EH (cell line): ENCODE results near the gene DHODH.

Source experiments
- DNase-seq: peaks from one replicate; pipeline ENCODE4 v3.0.0-alpha.2; 2015; ENCODE audit warnings: low read depth

Gene DHODH

DNA sequence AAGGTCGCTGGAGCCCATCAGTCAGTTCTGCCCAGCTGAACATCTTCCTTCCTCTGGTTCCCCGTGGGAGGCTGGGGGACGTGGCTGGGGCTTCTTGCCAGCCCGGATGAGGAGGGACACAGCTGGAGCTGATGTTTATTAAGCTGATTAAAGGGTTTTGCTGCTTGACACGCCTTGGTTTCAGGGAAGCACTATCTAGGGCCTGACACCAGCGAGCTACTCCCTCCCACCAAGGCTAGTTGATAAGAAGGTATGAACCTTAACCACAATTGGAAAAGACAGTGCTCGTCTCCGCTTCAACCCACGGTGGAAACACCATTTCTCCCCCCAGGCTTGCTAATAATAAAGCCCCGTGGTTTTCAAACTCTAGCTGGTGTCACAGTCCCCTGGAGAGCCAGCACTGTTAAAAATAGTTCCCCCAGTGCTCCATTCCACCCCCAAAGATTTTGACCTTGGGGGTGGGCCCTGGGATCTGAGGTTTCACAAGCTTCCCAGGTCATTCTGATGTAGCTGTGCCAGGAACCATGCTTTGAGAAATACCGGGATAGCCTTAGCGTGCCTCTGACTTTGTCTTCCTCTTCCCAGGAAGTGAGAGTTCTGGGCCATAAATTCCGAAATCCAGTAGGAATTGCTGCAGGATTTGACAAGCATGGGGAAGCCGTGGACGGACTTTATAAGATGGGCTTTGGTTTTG, 5.5 kb downstream of the DHODH start:
- DNase-seq = no peak

DNA sequence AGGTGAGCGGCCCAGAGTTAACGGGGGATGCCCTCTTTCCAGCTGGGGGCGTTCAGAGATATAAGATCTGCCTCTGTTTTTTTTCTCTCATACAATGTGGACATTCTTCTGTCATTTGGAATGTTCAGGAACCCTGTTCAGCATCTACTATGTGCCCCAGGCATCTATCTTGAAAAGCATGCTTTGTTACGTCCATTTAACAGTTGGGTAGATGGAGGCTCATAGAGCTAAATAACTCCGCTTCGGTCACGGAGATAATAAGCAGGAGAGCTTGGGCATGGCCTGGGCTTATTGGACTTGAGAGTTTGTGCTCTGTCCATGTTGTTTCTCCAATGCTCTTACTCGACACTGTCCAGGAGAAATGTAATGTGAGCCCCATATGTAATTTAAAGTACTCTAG, 6.1 kb downstream of the DHODH start:
- DNase-seq = no peak

- no peak for DNase-seq
Measured at GRCh38 chr16:72015124-72015523, 6.6 kb downstream of the DHODH start.

- DNase-seq = no peak
Measured at GRCh38 chr16:72018470-72018869, 9.9 kb downstream of the DHODH start.

DNA sequence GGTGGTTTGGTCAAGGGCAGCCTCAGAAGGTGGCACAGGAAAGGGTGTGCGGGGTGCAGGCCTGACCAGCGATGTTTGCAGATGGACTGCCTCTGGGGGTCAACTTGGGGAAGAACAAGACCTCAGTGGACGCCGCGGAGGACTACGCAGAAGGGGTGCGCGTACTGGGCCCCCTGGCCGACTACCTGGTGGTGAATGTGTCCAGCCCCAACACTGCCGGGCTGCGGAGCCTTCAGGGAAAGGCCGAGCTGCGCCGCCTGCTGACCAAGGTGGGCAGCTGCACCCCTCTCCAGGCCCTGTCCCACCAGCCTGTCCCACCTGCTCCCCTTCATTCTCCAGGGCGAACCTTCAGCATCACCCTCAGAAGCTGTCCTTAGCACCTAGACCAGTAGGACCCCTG, 12.5 kb downstream of the DHODH start:
- DNase-seq = no peak

GRCh38 chr16:72022127-72022526, 13.6 kb downstream of the DHODH start:
- no peak for DNase-seq

DNA sequence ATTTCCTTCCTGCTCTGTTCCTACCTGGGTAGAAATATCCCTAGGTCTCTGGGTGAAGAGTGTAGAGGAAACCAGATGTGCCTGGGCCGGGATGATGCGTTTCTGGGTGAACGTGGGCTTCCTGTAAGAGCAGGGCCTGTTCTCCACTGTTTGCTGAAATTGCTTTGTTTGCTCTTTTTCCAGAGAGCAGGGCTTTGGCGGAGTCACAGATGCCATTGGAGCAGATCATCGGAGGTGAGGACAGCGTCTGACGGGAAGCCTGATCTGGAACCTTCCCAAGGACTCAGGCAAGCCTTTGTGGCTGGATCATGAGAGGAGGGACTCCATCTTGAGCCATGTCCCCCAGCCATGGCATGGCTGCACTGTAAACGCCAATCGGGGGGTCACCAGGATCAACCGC, 15.4 kb downstream of the DHODH start:
- DNase-seq = no peak

GRCh38 chr16:72024862-72025382, 16.4 kb downstream of the DHODH start:
- DNase-seq = no peak

DNA sequence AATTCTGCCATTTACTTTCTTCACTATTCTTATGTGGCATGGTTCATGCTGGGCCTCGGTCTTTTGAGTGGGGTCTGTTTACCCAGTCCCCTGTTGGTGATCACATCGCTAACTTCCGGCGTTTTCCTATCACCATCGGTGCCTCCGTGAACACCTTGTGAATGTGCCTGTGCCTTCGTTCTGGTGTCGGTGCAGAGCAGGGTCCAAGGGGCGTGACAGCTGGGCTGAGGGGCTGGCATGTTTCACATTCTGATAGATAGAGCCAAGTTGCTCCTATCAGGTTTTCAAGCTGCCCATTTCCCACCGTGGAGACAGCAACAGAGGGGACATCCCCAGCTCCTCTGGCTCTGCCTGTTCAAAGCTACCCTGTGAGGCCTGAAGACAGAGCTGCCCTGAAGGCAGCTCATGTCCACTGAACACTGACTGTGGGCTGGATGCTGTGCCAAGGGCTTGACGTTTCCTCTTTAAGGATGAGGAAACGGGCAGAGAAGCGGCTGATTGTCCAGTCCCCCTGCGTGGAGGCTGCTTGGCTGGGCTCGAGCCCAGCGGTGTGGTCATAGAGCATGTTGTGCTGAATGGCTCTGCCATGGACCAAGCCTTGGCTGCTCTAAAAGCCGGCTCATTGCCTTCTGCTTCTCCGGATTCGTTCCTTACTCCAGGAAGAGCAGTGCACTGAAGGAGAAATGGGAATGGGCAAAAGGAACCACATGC, 17.0 kb downstream of the DHODH start:
- DNase-seq = no peak

- no peak for DNase-seq
Measured at GRCh38 chr16:72027669-72028378, 19.3 kb downstream of the DHODH start.

- DNase-seq = no peak
Measured at GRCh38 chr16:72029567-72030271, 21.2 kb downstream of the DHODH start.

DNA sequence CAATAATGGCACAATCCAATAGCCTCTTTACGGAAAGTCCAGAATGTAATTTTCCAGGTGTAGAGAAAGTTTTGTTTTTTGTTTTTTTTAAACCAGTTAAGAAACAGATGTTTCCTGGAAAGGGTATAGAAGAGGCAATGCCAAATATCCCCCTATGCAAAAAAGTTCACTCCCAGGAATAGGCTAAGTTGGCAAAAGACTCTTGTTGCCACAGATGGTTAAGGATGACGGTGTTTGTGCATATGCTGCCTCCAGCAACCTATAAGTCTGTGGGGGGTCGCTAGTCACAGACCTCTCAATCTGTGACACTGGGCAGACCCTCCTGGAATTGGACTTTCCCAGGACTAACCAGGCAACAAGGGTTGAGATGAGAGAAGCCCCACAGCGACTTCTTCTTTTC, 24.9 kb downstream of the DHODH start:
- DNase-seq = no peak

DNA sequence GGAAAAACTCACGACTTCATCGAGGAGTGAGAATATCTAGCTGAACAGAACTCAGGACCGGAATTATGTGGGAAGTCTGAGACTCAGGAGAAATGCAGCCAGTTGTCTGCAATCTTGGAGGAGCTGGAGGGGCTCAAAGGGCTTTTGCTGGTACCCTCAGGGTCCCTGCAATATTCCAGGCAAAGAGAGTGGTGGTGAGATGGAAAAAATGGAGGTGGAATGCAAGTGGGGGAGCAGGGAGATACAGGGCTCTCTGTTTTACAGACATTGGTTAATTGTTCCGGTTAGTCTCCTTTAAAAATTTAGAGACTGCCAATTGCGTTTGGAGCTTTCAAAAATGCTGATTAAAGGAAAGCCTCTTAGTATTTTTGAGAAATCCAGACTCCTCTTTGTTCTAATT, 27.6 kb downstream of the DHODH start:
- DNase-seq = no peak

DNA sequence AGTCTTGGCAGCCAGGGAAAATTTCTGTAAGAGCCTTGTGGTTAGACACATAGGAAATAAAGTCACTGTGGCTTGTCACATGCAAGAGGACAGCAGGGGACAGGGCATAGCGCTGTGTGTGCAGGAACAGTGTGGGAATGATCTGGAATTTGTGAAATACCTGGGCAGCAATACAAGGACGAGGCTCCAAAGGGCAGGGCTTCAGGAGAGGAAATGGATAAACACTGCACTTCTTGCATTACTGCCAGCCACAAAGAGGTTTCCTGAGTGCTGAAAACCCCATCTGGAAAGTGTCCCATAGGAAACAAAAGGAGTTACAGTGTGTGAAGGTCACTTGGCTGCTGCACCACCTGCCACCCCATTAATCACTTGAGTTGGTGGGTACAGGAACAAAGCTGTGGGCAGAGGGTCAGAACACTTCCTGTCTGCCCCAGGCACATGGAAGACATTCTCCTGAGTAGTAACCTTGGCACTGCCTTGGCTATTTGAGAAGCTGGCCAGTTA, 33.7 kb downstream of the DHODH start:
- DNase-seq = no peak

- DNase-seq = no peak
Measured at GRCh38 chr16:72043058-72043457, 34.5 kb downstream of the DHODH start.

DNA sequence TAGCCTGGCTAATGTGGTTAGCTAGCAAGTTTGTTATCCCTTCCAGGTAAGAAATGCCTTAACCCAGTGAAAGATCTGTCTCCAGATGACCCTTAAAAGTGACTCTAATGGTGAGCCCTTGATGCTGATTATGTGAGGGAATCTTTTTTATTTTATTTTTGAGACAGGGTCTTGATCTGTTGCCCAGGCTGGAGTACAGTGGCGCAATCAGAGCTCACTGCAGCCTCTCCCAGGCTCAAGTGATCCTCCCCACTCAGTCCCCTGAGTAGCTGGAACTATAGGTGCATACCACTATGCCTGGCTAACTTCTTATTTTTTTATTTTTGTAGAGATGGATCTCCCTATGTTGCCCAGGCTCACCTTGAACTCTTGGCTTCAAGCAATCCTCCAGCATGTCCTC, 35.0 kb downstream of the DHODH start:
- no peak for DNase-seq

GRCh38 chr16:72044296-72044695, 35.8 kb downstream of the DHODH start:
- no peak for DNase-seq

GRCh38 chr16:72044825-72045359, 36.3 kb downstream of the DHODH start:
- DNase-seq = no peak

DNA sequence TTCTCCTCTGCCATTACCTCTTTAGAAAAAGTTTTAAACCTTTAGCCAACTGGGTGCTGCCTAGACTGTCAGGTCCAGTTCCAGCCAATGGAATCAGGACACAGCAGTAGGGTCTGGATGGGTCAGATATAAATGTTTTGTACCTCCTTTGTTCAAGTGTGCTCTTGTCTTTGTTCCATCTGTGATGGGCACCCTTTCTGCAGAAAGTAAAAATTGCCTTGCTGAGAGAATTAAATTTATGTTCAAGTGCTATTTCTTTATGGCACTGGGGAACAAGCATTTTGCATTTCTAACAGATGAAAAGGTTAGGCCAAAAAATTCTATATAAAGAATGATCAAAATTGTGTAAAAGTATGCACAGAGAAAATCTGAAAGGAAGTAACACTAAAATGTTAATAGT, 40.6 kb downstream of the DHODH start:
- no peak for DNase-seq

DNA sequence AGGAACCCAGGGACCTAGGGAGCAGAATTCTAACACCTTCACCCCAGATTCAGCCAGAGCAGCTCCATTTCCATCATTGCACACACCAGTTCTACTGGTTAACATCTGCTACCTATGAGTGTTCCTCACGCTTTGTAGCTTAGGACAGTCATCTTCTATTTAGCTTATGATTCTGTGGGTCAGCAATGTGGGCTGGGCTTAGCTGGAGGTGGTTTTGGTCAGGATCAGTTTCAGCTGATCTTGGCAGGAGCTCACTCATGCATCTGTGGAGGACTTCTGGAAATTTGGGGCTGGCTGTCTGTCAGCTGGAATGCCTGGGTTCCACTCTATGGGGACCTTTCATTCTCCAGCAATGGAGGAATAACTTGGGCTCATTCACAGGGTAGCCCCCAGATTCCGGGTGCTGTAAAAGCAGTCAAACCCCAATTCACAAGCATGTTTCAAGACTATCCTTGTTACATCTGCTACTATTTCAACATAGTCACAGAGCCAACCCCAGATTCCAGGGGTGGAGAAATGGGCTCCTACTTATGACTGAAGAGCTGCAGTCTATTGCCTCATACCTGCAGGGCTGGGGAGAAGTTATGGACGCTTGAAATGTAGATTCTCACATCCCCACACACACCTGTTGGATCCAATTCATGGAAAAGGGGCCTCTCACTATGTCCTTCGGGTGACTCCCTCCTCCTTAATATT, 42.4 kb downstream of the DHODH start:
- peak; percentile 4 for DNase-seq

DNA sequence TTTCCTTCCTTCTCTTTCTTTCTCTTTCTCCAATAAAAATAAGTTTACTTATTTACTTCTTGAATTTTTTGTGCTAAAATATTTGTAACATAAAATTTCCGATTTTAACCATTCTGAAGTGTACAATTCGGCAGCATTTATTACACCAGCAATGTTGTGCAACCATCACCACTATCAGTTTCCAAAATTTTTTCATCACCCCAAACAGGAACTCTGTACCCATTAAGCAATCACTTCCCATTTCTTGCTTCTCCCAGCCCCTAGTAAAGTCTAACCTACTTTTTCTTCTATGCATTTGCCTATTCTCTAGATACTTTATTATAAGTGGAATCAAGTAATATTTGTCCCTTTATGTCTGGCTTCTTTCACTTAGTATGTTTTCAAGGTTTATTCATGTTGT, 43.3 kb downstream of the DHODH start:
- DNase-seq = no peak
